ENCODE results near the gene CPEB4.

CPEB4 gene

GRCh38 chr5:173909199-173909598, 21.1 kb downstream of the CPEB4 start:
- in situ Hi-C loops (cut with HindIII; ENCODE audit: low sequenced_read_pairs): no loop called here

- in situ Hi-C loops (cut with HindIII; ENCODE audit: low sequenced_read_pairs): loop anchor here (5.0 kb wide), 1 partner anchor 52 kb away; no protein-coding TSS in a partner anchor
These were observed 22.1 kb downstream of the CPEB4 start for GRCh38 chr5:173910215-173910614.

GRCh38 chr5:173911623-173912022, 23.5 kb downstream of the CPEB4 start:
- in situ Hi-C loops (cut with HindIII; ENCODE audit: low sequenced_read_pairs): loop anchor here (5.0 kb wide), 1 partner anchor 51 kb away; no protein-coding TSS in a partner anchor

- in situ Hi-C loops (cut with HindIII; ENCODE audit: low sequenced_read_pairs): loop anchor here (5.0 kb wide), 1 partner anchor 48 kb away; no protein-coding TSS in a partner anchor
These were observed 25.7 kb downstream of the CPEB4 start for GRCh38 chr5:173913686-173914321.

GRCh38 chr5:173915310-173916014, 27.3 kb downstream of the CPEB4 start:
- in situ Hi-C loops (cut with HindIII; ENCODE audit: low sequenced_read_pairs): no loop called here

- in situ Hi-C loops (cut with HindIII; ENCODE audit: low sequenced_read_pairs): no loop called here
These were observed 28.1 kb downstream of the CPEB4 start for GRCh38 chr5:173916233-173916632.

- in situ Hi-C loops (cut with HindIII; ENCODE audit: low sequenced_read_pairs): no loop called here
These were observed 29.9 kb downstream of the CPEB4 start for GRCh38 chr5:173917788-173918786.

GRCh38 chr5:173919443-173919842, 31.3 kb downstream of the CPEB4 start:
- in situ Hi-C loops (cut with HindIII; ENCODE audit: low sequenced_read_pairs): no loop called here

- in situ Hi-C loops (cut with HindIII; ENCODE audit: low sequenced_read_pairs): no loop called here
These were observed 32.0 kb downstream of the CPEB4 start for GRCh38 chr5:173920024-173920753.

- in situ Hi-C loops (cut with HindIII; ENCODE audit: low sequenced_read_pairs): no loop called here
These were observed 32.9 kb downstream of the CPEB4 start for GRCh38 chr5:173920866-173921555.

GRCh38 chr5:173922527-173922926, 34.4 kb downstream of the CPEB4 start:
- in situ Hi-C loops (cut with HindIII; ENCODE audit: low sequenced_read_pairs): no loop called here

- in situ Hi-C loops (cut with HindIII; ENCODE audit: low sequenced_read_pairs): no loop called here
These were observed 35.3 kb downstream of the CPEB4 start for GRCh38 chr5:173923218-173924095.

- in situ Hi-C loops (cut with HindIII; ENCODE audit: low sequenced_read_pairs): loop anchor here (5.0 kb wide), 2 partner anchors 43 to 62 kb away; partner anchors contain the start of gene C5orf47
These were observed 36.8 kb downstream of the CPEB4 start for GRCh38 chr5:173924899-173925298.

GRCh38 chr5:173925449-173926071, 37.4 kb downstream of the CPEB4 start:
- in situ Hi-C loops (cut with HindIII; ENCODE audit: low sequenced_read_pairs): loop anchor here (5.0 kb wide), 2 partner anchors 43 to 62 kb away; partner anchors contain the start of gene C5orf47

GRCh38 chr5:173926359-173926758, 38.2 kb downstream of the CPEB4 start:
- in situ Hi-C loops (cut with HindIII; ENCODE audit: low sequenced_read_pairs): loop anchor here (5.0 kb wide), 2 partner anchors 44 to 61 kb away; partner anchors contain the start of gene C5orf47

GRCh38 chr5:173928871-173929574, 40.9 kb downstream of the CPEB4 start:
- in situ Hi-C loops (cut with HindIII; ENCODE audit: low sequenced_read_pairs): loop anchor here (5.0 kb wide), 2 partner anchors 47 to 58 kb away; partner anchors contain the start of gene C5orf47

GRCh38 chr5:173932695-173933139, 44.6 kb downstream of the CPEB4 start:
- in situ Hi-C loops (cut with HindIII; ENCODE audit: low sequenced_read_pairs): no loop called here
